Neural progenitor cell (in vitro differentiated cells): Measurements from ENCODE around the gene OMA1.

Experiments used
- CTCF ChIP-seq: fragments of 200-600 bp; sonication (generic); IDR thresholded peaks from 2 replicates; pipeline ENCODE4 v1.5.1; 2017; ENCODE audit warnings: antibody characterized with exemption, mild to moderate bottlenecking
- EZH2 ChIP-seq: fragments of 200-600 bp; sonication (generic); IDR thresholded peaks from 2 replicates; pipeline ENCODE4 v1.6.1; 2017; ENCODE audit warnings: antibody characterized with exemption, mild to moderate bottlenecking, moderate library complexity
- EZH2phosphoT487 ChIP-seq: fragments of 200-600 bp; sonication (generic); IDR thresholded peaks from 2 replicates; pipeline ENCODE4 v1.6.1; 2017; ENCODE audit warnings: antibody characterized with exemption

GRCh38 chr1:58441699-58442098 lies 104.8 kb downstream of the OMA1 start:
- TF ChIP-seq CTCF (no peak), EZH2phosphoT487 (no peak), EZH2 (no peak)
